Endothelial cell of umbilical vein (primary cell): ENCODE measurements around the gene NF1. TPM values are rescaled to one million over a fixed set of nuclear protein-coding genes. Genes with fewer than 3 reads are reported as not detected.

Experiments
- BruUV-seq: library from RNA; stranded (reverse); fragments of 400-500 nt; replicated peaks from 2 replicates; lab custom pipeline; 2021; lab: Mats Ljungman, UMichigan
- CTCF ChIA-PET: fragments of 300-600, 350-600 bp; sonication (Branson Sonifier 250); formaldehyde crosslinking; loops from one replicate; lab custom pipeline; 2021; ENCODE audit warnings: antibody characterized with exemption, inconsistent platforms; lab: Charles Lee
- POLR2A ChIA-PET: fragments of 300-600, 350-600 bp; sonication (Branson Sonifier 250); formaldehyde crosslinking; loops from one replicate; lab custom pipeline; 2021; ENCODE audit warnings: antibody characterized with exemption, inconsistent platforms; lab: Charles Lee
- DNase-seq: peaks from one replicate; pipeline ENCODE4 v3.0.0-alpha.2; 2011; ENCODE audit warnings: low read depth, low spot score
- FAIRE-seq: peaks from 2 replicates; lab custom pipeline; 2011; peaks lifted over from hg19 to GRCh38; lab: Jason Lieb, UNC
- H2AFZ ChIP-seq: 2 replicates; pipeline ENCODE4 v1.6.0; 2012; ENCODE audit warnings: low read depth, low read length, control low read depth, inconsistent platforms
- H3K27ac ChIP-seq: 2 replicates; pipeline ENCODE4 v1.5.1; 2011; ENCODE audit warnings: low read depth, mild to moderate bottlenecking, control low read depth, low read length, moderate library complexity; ENCODE audit not compliant: insufficient read depth
- H3K27me3 ChIP-seq, 2 experiments: 2 replicates each; pipeline versions ENCODE4 v1.6.0 to v1.6.1; 2011; ENCODE audit warnings: low read length in 2 of 2, mixed read lengths in 1 of 2; ENCODE audit not compliant: control insufficient read depth in 2 of 2, insufficient read depth in 2 of 2
- H3K36me3 ChIP-seq, 2 experiments: 2 replicates in 1 of 2; 3 replicates in 1 of 2; pipeline ENCODE4 v1.5.1; 2011; ENCODE audit warnings: low read length in 2 of 2, mild to moderate bottlenecking in 1 of 2, moderate library complexity in 1 of 2; ENCODE audit not compliant: control insufficient read depth in 2 of 2, insufficient read depth in 2 of 2; ENCODE audit errors: extremely low read depth in 1 of 2
- H3K4me1 ChIP-seq: 3 replicates; pipeline ENCODE4 v1.5.1; 2011; ENCODE audit warnings: mild to moderate bottlenecking, low read length; ENCODE audit not compliant: control insufficient read depth, insufficient read depth; ENCODE audit errors: extremely low read depth
- H3K4me2 ChIP-seq: 2 replicates; pipeline ENCODE4 v1.6.1; 2011; ENCODE audit warnings: low read length, control low read depth, mixed read lengths; ENCODE audit not compliant: insufficient read depth
- H3K4me3 ChIP-seq, 3 experiments: fragments of 200-600 bp in 1 of 3; sonication (generic), shearing (Covaris generic) in 1 of 3; replicated peaks in 1 of 3; 2 replicates each; pipeline ENCODE4 v1.5.1; 2011 to 2016; ENCODE audit warnings: control low read depth in 3 of 3, low read length in 3 of 3, mild to moderate bottlenecking in 2 of 3, inconsistent platforms in 1 of 3, low read depth in 1 of 3, moderate library complexity in 1 of 3; ENCODE audit not compliant: insufficient read depth in 1 of 3
- H3K79me2 ChIP-seq: 2 replicates; pipeline ENCODE4 v1.6.0; 2012; ENCODE audit warnings: low read length, inconsistent platforms; ENCODE audit not compliant: control insufficient read depth, insufficient read depth
- H3K9ac ChIP-seq: replicated peaks from 2 replicates; pipeline ENCODE3; 2011; ENCODE audit warnings: low read length, control low read depth; ENCODE audit not compliant: insufficient read depth; ENCODE audit errors: extremely low read depth
- H3K9me1 ChIP-seq: replicated peaks from 3 replicates; pipeline ENCODE4 v1.6.0; 2011; ENCODE audit warnings: mild to moderate bottlenecking, low read length; ENCODE audit not compliant: control insufficient read depth, insufficient read depth; ENCODE audit errors: extremely low read depth
- H3K9me3 ChIP-seq: replicated peaks from 2 replicates; pipeline ENCODE4 v1.5.1; 2012; ENCODE audit warnings: low read length, inconsistent platforms; ENCODE audit not compliant: control insufficient read depth, insufficient read depth
- H4K20me1 ChIP-seq: replicated peaks from 2 replicates; pipeline ENCODE3; 2011; ENCODE audit warnings: mild to moderate bottlenecking, low read length; ENCODE audit not compliant: control insufficient read depth, insufficient read depth; ENCODE audit errors: extremely low read depth
- EZH2 ChIP-seq: IDR thresholded peaks from 2 replicates; pipeline ENCODE4 v1.6.1; 2012; ENCODE audit warnings: borderline replicate concordance, low read depth, mild to moderate bottlenecking, moderate library complexity, low read length, inconsistent platforms; ENCODE audit not compliant: severe bottlenecking
- FOS ChIP-seq: IDR thresholded peaks from 2 replicates; pipeline ENCODE4 v1.6.1; 2011; ENCODE audit warnings: mild to moderate bottlenecking, low read length, moderate library complexity, borderline replicate concordance; ENCODE audit not compliant: insufficient read depth
- GATA2 ChIP-seq: IDR thresholded peaks from 2 replicates; pipeline ENCODE4 v1.7.0; 2011; ENCODE audit warnings: low read depth, mild to moderate bottlenecking, moderate library complexity, mixed read lengths, low read length; ENCODE audit not compliant: insufficient read length, insufficient read depth
- JUN ChIP-seq: IDR thresholded peaks from 2 replicates; pipeline ENCODE4 v1.6.1; 2011; ENCODE audit warnings: borderline replicate concordance, low read depth; ENCODE audit not compliant: insufficient read length, insufficient read depth
- MAX ChIP-seq: IDR thresholded peaks from 2 replicates; pipeline ENCODE4 v1.6.1; 2011; ENCODE audit not compliant: insufficient read depth, insufficient read length
- MYC ChIP-seq: IDR thresholded peaks from one replicate; pipeline ENCODE4 v1.6.1; 2011; ENCODE audit warnings: mild to moderate bottlenecking, low read depth, low read length
- POLR2A ChIP-seq: IDR thresholded peaks from 2 replicates; pipeline ENCODE4 v1.6.1; 2012; ENCODE audit warnings: low read depth, mild to moderate bottlenecking, control low read depth, low read length
- POLR2AphosphoS5 ChIP-seq: IDR thresholded peaks from 2 replicates; pipeline ENCODE4 v1.6.1; 2012; ENCODE audit warnings: low read depth, mild to moderate bottlenecking, control low read depth, low read length, moderate library complexity; ENCODE audit not compliant: insufficient read depth
- dilution Hi-C: fragments of 300-500 bp; cut with MboI; formaldehyde crosslinking; loops from one replicate; pipeline ENCODE4 v1.15.0; 2019; ENCODE audit warnings: low sequenced_read_pairs; ENCODE audit not compliant: extremely low pct_ligation_motif_present
- intact Hi-C: fragments of 100-400 bp; cut with micrococcal nuclease; formaldehyde crosslinking; loops from one replicate; pipeline ENCODE4 v1.10.0; 2022
- polyA plus RNA-seq, 4 experiments: library from polyadenylated mRNA; depleted of rRNA in 3 of 4; stranded (reverse) in 3 of 4; unstranded in 1 of 4; fragments of >200 nt; gene quantifications; 2 replicates each; pipeline versions ENCODE4 v1.2.1 to v1.2.3, GENCODE V29; 2011 to 2012; ENCODE audit warnings: missing spikeins in 1 of 4
- total RNA-seq: library from RNA; stranded (reverse); gene quantifications from 2 replicates; pipeline ENCODE4 v1.2.3, GENCODE V29; 2021
- TF ChIP-seq, protein P1 (sequence below), 2 donors: IDR thresholded peaks; 1 replicate in 1 of 2; 2 replicates in 1 of 2; pipeline ENCODE4 v1.5.1; 2011; ENCODE audit warnings: low read length in 2 of 2, mild to moderate bottlenecking in 2 of 2, moderate library complexity in 2 of 2, control low read depth in 1 of 2, inconsistent platforms in 1 of 2, low read depth in 1 of 2; ENCODE audit not compliant: insufficient read depth in 1 of 2; ENCODE audit errors: extremely low read depth in 1 of 2

The NF1 gene
- total and polyA plus RNA-seq, 2 donors (not counting 3 experiments of a cell fraction or from before 2014, with no cell fraction given): 13.7 to 42.4 TPM

- Histone ChIP-seq H3K4me3 (no peak overlapping the region), H3K4me2 (no peak overlapping the region), H3K9me3 (no peaks in the 10 kb centered on the region), H3K36me3 (no peaks in the 10 kb centered on the region), H3K27ac (no peak overlapping the region), H3K9ac (no peak overlapping the region), H4K20me1 (no peaks in the 10 kb centered on the region), H3K9me1 (no peaks in the 10 kb centered on the region), H3K79me2 (no peaks in the 10 kb centered on the region), H2AFZ (no peak overlapping the region), H3K27me3 (peaks cover 8 to 12% of the 10 kb centered on the region in 2 experiments), H3K4me1 (no peaks in the 10 kb centered on the region)
- ChIA-PET POLR2A (no interaction called here), CTCF (no interaction called here)
- no TSS peak for BruUV-seq
- DNase-seq (no peak), FAIRE-seq (no peak)
- TF ChIP-seq GATA2 (no peak), EZH2 (no peak), POLR2AphosphoS5 (no peak), JUN (no peak), MYC (no peak), FOS (no peak), MAX (no peak), POLR2A (no peak)
- TF ChIP-seq, protein P1, sequence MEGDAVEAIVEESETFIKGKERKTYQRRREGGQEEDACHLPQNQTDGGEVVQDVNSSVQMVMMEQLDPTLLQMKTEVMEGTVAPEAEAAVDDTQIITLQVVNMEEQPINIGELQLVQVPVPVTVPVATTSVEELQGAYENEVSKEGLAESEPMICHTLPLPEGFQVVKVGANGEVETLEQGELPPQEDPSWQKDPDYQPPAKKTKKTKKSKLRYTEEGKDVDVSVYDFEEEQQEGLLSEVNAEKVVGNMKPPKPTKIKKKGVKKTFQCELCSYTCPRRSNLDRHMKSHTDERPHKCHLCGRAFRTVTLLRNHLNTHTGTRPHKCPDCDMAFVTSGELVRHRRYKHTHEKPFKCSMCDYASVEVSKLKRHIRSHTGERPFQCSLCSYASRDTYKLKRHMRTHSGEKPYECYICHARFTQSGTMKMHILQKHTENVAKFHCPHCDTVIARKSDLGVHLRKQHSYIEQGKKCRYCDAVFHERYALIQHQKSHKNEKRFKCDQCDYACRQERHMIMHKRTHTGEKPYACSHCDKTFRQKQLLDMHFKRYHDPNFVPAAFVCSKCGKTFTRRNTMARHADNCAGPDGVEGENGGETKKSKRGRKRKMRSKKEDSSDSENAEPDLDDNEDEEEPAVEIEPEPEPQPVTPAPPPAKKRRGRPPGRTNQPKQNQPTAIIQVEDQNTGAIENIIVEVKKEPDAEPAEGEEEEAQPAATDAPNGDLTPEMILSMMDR (IDR thresholded peaks at IDR 0.05; ENCODE audit: extremely low read depth in 1 of 2, insufficient read depth in 1 of 2, low read depth in 1 of 2, low read length in 2 of 2): no peak
- intact Hi-C loops: no loop called here
- dilution Hi-C loops: no loop called here
Measured at GRCh38 chr17:31411707-31412285, 317.0 kb downstream of the NF1 start.
